Endodermal cell (in vitro differentiated cells): ENCODE measurements around the gene FKBP1B. TPM values are rescaled to one million over a fixed set of nuclear protein-coding genes. Genes with fewer than 3 reads are reported as not detected.

Experiments
- DNase-seq: peaks from one replicate; pipeline ENCODE4 v3.0.0-alpha.2; 2017
- H3K27ac ChIP-seq: 2 replicates; pipeline ENCODE4 v1.5.1; 2013; ENCODE audit warnings: mild to moderate bottlenecking, low read depth, low read length, moderate library complexity
- H3K27me3 ChIP-seq: 2 replicates; pipeline ENCODE4 v1.6.1; 2013; ENCODE audit warnings: mild to moderate bottlenecking, low read length, moderate library complexity; ENCODE audit not compliant: insufficient read depth, control insufficient read depth, poor library complexity, severe bottlenecking
- H3K36me3 ChIP-seq: 2 replicates; pipeline ENCODE4 v1.7.0; 2013; ENCODE audit warnings: mild to moderate bottlenecking, low read length, moderate library complexity; ENCODE audit not compliant: control insufficient read depth, insufficient read depth
- H3K4me1 ChIP-seq: one replicate; pipeline ENCODE4 v1.7.0; 2013; ENCODE audit warnings: low read length; ENCODE audit not compliant: control insufficient read depth, insufficient read depth
- H3K4me3 ChIP-seq: 2 replicates; pipeline ENCODE4 v1.5.1; 2013; ENCODE audit warnings: mild to moderate bottlenecking, low read length, moderate library complexity
- H3K9ac ChIP-seq: 2 replicates; pipeline ENCODE4 v1.6.1; 2013; ENCODE audit warnings: mild to moderate bottlenecking, low read length, moderate library complexity; ENCODE audit not compliant: poor library complexity, severe bottlenecking; ENCODE audit errors: extremely low read depth
- H3K9me3 ChIP-seq: 2 replicates; pipeline ENCODE4 v1.6.1; 2013; ENCODE audit warnings: mild to moderate bottlenecking, low read length, moderate library complexity; ENCODE audit not compliant: control insufficient read depth
- H3K27ac Mint-ChIP-seq: 2 replicates; pipeline ENCODE4 v1.8.0; 2020; ENCODE audit warnings: mixed read lengths
- H3K27me3 Mint-ChIP-seq: 2 replicates; pipeline ENCODE4 v1.8.0; 2021; ENCODE audit warnings: mild to moderate bottlenecking, mixed read lengths; ENCODE audit not compliant: insufficient read depth
- H3K36me3 Mint-ChIP-seq: 2 replicates; pipeline ENCODE4 v1.8.0; 2020; ENCODE audit warnings: low read depth, mixed read lengths
- H3K4me1 Mint-ChIP-seq: 2 replicates; pipeline ENCODE4 v1.8.0; 2020; ENCODE audit warnings: mixed read lengths
- H3K4me3 Mint-ChIP-seq: 2 replicates; pipeline ENCODE4 v1.8.0; 2020; ENCODE audit warnings: mild to moderate bottlenecking, moderate library complexity, mixed read lengths
- H3K9me3 Mint-ChIP-seq: 2 replicates; pipeline ENCODE4 v1.8.0; 2020; ENCODE audit warnings: mild to moderate bottlenecking, mixed read lengths
- CTCF ChIP-seq: fragments of 200-600 bp; sonication (generic); conservative IDR thresholded peaks from 2 replicates; pipeline ENCODE4 v1.5.0; 2021; ENCODE audit warnings: antibody characterized with exemption, mild to moderate bottlenecking
- WGBS, 2 experiments: methylation state at CpG; one replicate each; pipeline versions ENCODE4 v1.1.5 to v1.1.7; 2013; ENCODE audit warnings: missing lambda C conversion rate in 2 of 2, mixed read lengths in 1 of 2; ENCODE audit not compliant: insufficient coverage in 1 of 2, insufficient read length in 1 of 2; 5-methylcytosine and 5-hydroxymethylcytosine counted together
- total RNA-seq, 2 donors: library from RNA; stranded (reverse); fragmentation: NEBNext Ultra II Directional in 1 of 2; extraction: Animal tissue kit (Norgen Biotek cat#: 25700) in 1 of 2; gene quantifications; 2 replicates in 1 of 2; 3 replicates in 1 of 2; pipeline ENCODE4 v1.2.1, GENCODE V29; 2021

The FKBP1B gene
- total RNA-seq, 2 donors from 2014 or later: 35.3 to 39.0 TPM

GRCh38 chr2:24020244-24020643 is 29.3 kb upstream of the FKBP1B start:
- Mint-ChIP-seq H3K4me3 (no peak overlapping the region), H3K27me3 (no peaks in the 10 kb centered on the region), H3K27ac (no peak overlapping the region), H3K36me3 (peaks cover 11% of the 10 kb centered on the region), H3K4me1 (peaks cover 9% of the 10 kb centered on the region), H3K9me3 (no peaks in the 10 kb centered on the region)
- H3K36me3 ChIP-seq: peaks cover 3% of the 10 kb centered on the region
- no peak for DNase-seq
- WGBS, 2 experiments: 91 to 100% methylated on average over 1 to 4 of the region's 4 CpGs
- H3K9ac ChIP-seq: no peak overlapping the region
- H3K9me3 ChIP-seq: no peaks in the 10 kb centered on the region
- no peak overlapping the region for H3K4me3 ChIP-seq
- no peaks in the 10 kb centered on the region for H3K4me1 ChIP-seq
- no peak for TF ChIP-seq CTCF
- H3K27me3 ChIP-seq: no peaks in the 10 kb centered on the region
- no peak overlapping the region for H3K27ac ChIP-seq

GRCh38 chr2:24021122-24021998 is 28.2 kb upstream of the FKBP1B start:
- peaks cover 11% of the 10 kb centered on the region for H3K4me1 Mint-ChIP-seq
- TF ChIP-seq CTCF: peak; percentile 79
- H3K9ac ChIP-seq: no peak overlapping the region
- H3K27me3 Mint-ChIP-seq: no peaks in the 10 kb centered on the region
- H3K4me3 Mint-ChIP-seq: no peak overlapping the region
- H3K36me3 Mint-ChIP-seq: peaks cover 11% of the 10 kb centered on the region
- H3K4me1 ChIP-seq: no peaks in the 10 kb centered on the region
- H3K27ac Mint-ChIP-seq: peak overlapping the region; percentile 39
- no peaks in the 10 kb centered on the region for H3K9me3 Mint-ChIP-seq
- WGBS, 2 experiments: 81 to 88% methylated on average over 14 to 19 of the region's 19 CpGs
- H3K27ac ChIP-seq: no peak overlapping the region
- H3K27me3 ChIP-seq: no peaks in the 10 kb centered on the region
- DNase-seq: peak; percentile 91
- peaks cover 3% of the 10 kb centered on the region for H3K36me3 ChIP-seq
- no peaks in the 10 kb centered on the region for H3K9me3 ChIP-seq
- no peak overlapping the region for H3K4me3 ChIP-seq

- no peaks in the 10 kb centered on the region for H3K27me3 ChIP-seq
- no peak overlapping the region for H3K9ac ChIP-seq
- Mint-ChIP-seq H3K4me1 (peaks cover 17% of the 10 kb centered on the region), H3K27me3 (no peaks in the 10 kb centered on the region), H3K27ac (no peak overlapping the region), H3K4me3 (no peak overlapping the region), H3K36me3 (peaks cover 13% of the 10 kb centered on the region), H3K9me3 (no peaks in the 10 kb centered on the region)
- H3K36me3 ChIP-seq: peaks cover 3% of the 10 kb centered on the region
- no peaks in the 10 kb centered on the region for H3K4me1 ChIP-seq
- no peak for DNase-seq
- 94 to 99% methylated on average over 12 to 14 of the region's 14 CpGs for WGBS, 2 experiments
- no peaks in the 10 kb centered on the region for H3K9me3 ChIP-seq
- TF ChIP-seq CTCF: no peak
- H3K4me3 ChIP-seq: no peak overlapping the region
- no peak overlapping the region for H3K27ac ChIP-seq
Measured at GRCh38 chr2:24022324-24022974, 27.1 kb upstream of the FKBP1B start.
